Parathyroid adenoma (tissue), 2 donors: Measurements from ENCODE around the gene CCDC69.

Experiments used
- H2AFZ ChIP-seq: fragments of 300-600 bp; sonication (generic); one replicate; pipeline ENCODE4 v1.7.0; 2017; ENCODE audit warnings: antibody characterized with exemption, mild to moderate bottlenecking
- H3K27ac ChIP-seq: fragments of 300-600 bp; sonication (generic); one replicate; pipeline ENCODE4 v1.7.0; 2017
- H3K27me3 ChIP-seq: fragments of 300-600 bp; sonication (generic); one replicate; pipeline ENCODE4 v1.7.0; 2017; ENCODE audit warnings: low read length; ENCODE audit not compliant: control insufficient read depth, insufficient read depth
- H3K36me3 ChIP-seq: fragments of 300-600 bp; sonication (generic); one replicate; pipeline ENCODE4 v1.7.0; 2017; ENCODE audit warnings: low read length; ENCODE audit not compliant: control insufficient read depth, insufficient read depth
- H3K4me1 ChIP-seq: fragments of 300-600 bp; sonication (generic); one replicate; pipeline ENCODE4 v1.7.0; 2017; ENCODE audit warnings: control low read depth
- H3K4me2 ChIP-seq: fragments of 300-600 bp; sonication (generic); one replicate; pipeline ENCODE4 v1.7.0; 2017; ENCODE audit warnings: low read length
- H3K4me3 ChIP-seq: fragments of 300-600 bp; sonication (generic); one replicate; pipeline ENCODE4 v1.7.0; 2017; ENCODE audit warnings: low read depth, low read length
- H3K79me2 ChIP-seq: fragments of 300-600 bp; sonication (generic); one replicate; pipeline ENCODE4 v1.7.0; 2017; ENCODE audit warnings: control low read depth
- H3K9ac ChIP-seq: fragments of 300-600 bp; sonication (generic); one replicate; pipeline ENCODE4 v1.7.0; 2017; ENCODE audit warnings: mild to moderate bottlenecking
- H3K9me3 ChIP-seq: fragments of 300-600 bp; sonication (generic); one replicate; pipeline ENCODE4 v1.7.0; 2017; ENCODE audit warnings: low read length; ENCODE audit not compliant: control insufficient read depth
- CTCF ChIP-seq: fragments of 300-600 bp; sonication (generic); IDR thresholded peaks from one replicate; pipeline ENCODE4 v1.7.0; 2017; ENCODE audit warnings: antibody characterized with exemption, mild to moderate bottlenecking
- donor health status: primary hyperparathyroidism.

CCDC69 gene

GRCh38 chr5:151138114-151138513 lies 85.8 kb downstream of the CCDC69 start:
- H3K79me2 ChIP-seq: no peaks in the 10 kb centered on the region
- no peak overlapping the region for H2AFZ ChIP-seq
- no peaks in the 10 kb centered on the region for H3K27me3 ChIP-seq
- H3K9me3 ChIP-seq: no peaks in the 10 kb centered on the region
- H3K9ac ChIP-seq: no peak overlapping the region
- no peak for TF ChIP-seq CTCF
- no peak overlapping the region for H3K4me2 ChIP-seq
- no peaks in the 10 kb centered on the region for H3K36me3 ChIP-seq
- no peak overlapping the region for H3K4me3 ChIP-seq
- no peaks in the 10 kb centered on the region for H3K4me1 ChIP-seq
- H3K27ac ChIP-seq: no peak overlapping the region

- no peak overlapping the region for H3K4me2 ChIP-seq
- H3K9ac ChIP-seq: no peak overlapping the region
- no peak overlapping the region for H3K27ac ChIP-seq
- TF ChIP-seq CTCF: no peak
- no peaks in the 10 kb centered on the region for H3K36me3 ChIP-seq
- no peaks in the 10 kb centered on the region for H3K9me3 ChIP-seq
- H3K4me1 ChIP-seq: no peaks in the 10 kb centered on the region
- no peak overlapping the region for H2AFZ ChIP-seq
- no peak overlapping the region for H3K4me3 ChIP-seq
- no peaks in the 10 kb centered on the region for H3K27me3 ChIP-seq
- H3K79me2 ChIP-seq: no peaks in the 10 kb centered on the region
Measured at GRCh38 chr5:151137067-151137825, 86.6 kb downstream of the CCDC69 start.

GRCh38 chr5:151134228-151134627 lies 89.7 kb downstream of the CCDC69 start:
- no peak overlapping the region for H3K27ac ChIP-seq
- no peak overlapping the region for H3K9ac ChIP-seq
- no peaks in the 10 kb centered on the region for H3K79me2 ChIP-seq

GRCh38 chr5:151132963-151133362 lies 90.9 kb downstream of the CCDC69 start:
- Histone ChIP-seq H3K79me2 (no peaks in the 10 kb centered on the region), H3K27me3 (no peaks in the 10 kb centered on the region), H3K36me3 (no peaks in the 10 kb centered on the region), H3K4me1 (no peaks in the 10 kb centered on the region), H3K4me2 (no peak overlapping the region), H3K27ac (no peak overlapping the region), H3K9ac (no peak overlapping the region), H2AFZ (no peak overlapping the region), H3K4me3 (no peak overlapping the region), H3K9me3 (no peaks in the 10 kb centered on the region)
- TF ChIP-seq CTCF: no peak

More at GRCh38 chr5:151134228-151134627, 89.7 kb downstream of the CCDC69 start:
- Histone ChIP-seq H3K9me3 (no peaks in the 10 kb centered on the region), H3K36me3 (no peaks in the 10 kb centered on the region), H2AFZ (no peak overlapping the region), H3K27me3 (no peaks in the 10 kb centered on the region), H3K4me2 (no peak overlapping the region), H3K4me3 (no peak overlapping the region), H3K4me1 (no peaks in the 10 kb centered on the region)
- TF ChIP-seq CTCF: no peak
